ENCODE measurements around the gene DNAJC18.

Gene DNAJC18

GRCh38 chr5:139371482-139372435 is 67.6 kb downstream of the DNAJC18 start:
- DNase-seq (ENCODE audit: low read depth in 1 of 2, low spot score in 1 of 2), result no peak

DNA sequence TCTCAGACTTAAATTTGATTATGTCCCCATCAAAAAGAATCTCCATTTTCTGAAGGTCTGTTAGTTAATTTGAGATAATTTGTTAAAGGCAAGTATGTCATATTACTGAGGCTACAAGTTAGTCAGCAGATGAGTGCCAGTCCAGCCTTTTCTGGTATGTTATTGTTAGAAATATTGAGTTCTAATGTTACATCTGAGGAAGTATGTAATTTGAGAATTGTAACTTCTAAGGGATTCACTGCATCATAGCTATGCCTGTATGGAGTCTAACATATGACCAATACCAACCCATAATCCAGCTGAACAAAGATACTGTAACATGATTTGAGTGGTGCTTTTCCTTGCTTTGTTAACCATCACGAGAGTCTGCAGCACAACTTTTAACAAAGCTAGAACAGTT is 70.1 kb downstream of the DNAJC18 start:
- DNase-seq (ENCODE audit: low read depth in 1 of 2, low spot score in 1 of 2), result no peak

DNA sequence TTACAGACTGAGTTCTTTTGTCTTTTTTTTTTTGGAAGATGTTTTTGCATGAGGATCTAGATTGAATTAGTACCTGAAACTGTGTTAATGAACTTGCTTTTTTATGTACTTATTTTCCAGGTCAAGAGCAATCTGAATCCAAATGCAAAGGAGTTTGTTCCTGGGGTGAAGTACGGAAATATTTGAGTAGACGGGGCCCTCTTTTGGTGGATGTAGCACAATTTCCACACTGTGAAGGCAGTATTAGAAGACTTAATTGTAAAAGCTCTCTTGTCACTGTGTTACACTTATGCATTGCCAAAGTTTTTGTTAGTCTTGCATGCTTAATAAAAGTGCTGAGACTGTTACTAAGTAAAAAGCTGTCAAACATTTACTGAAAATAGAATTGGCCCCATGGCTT is 70.7 kb downstream of the DNAJC18 start:
- no peak for DNase-seq (ENCODE audit: low read depth in 1 of 2, low spot score in 1 of 2)

DNA sequence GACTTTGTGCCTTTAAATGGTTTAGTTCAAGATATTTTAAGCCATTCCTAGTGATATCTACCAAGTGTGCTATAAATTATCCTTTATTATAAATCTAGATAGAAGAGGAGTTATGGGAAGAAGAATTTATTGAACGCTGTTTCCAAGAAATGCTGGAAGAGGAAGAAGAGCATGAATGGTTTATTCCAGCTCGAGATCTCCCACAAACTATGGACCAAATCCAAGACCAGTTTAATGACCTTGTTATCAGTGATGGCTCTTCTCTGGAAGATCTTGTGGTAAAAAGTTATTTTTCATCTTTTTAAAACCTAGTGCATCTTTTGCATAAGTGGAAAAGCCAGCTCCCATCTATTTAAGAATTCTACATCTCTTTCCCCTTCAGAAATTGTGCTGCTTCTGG is 74.9 kb downstream of the DNAJC18 start:
- DNase-seq (ENCODE audit: low read depth in 1 of 2, low spot score in 1 of 2), result no peak

- DNase-seq (ENCODE audit: low read depth in 1 of 2, low spot score in 1 of 2), result no peak
Observed at GRCh38 chr5:139363937-139364336, 75.4 kb downstream of the DNAJC18 start.

GRCh38 chr5:139361835-139362429 is 77.4 kb downstream of the DNAJC18 start:
- DNase-seq (ENCODE audit: low read depth in 1 of 2, low spot score in 1 of 2), result no peak

DNA sequence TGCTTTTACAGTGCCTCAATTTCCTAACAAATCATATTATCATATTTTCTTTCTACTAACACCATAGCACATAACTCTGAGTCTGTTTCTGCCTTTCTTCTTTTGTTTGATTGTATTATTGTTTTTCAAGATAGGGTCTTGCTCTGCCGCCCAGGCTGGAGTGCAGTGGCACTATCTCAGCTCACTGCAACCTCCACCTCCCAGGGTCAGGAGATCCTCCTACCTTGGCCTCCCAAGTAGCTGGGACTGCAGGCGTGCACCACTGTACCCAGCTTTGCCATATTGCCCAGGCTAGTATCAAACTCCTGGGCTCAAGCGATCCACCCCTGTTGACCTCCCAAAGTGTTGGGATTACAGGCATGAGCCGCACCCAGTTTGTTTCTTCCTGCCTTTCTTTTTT is 78.9 kb downstream of the DNAJC18 start:
- no peak for DNase-seq (ENCODE audit: low read depth in 1 of 2, low spot score in 1 of 2)
